Thyroid gland (tissue), 4 donors: ENCODE measurements around the gene GARNL3. TPM values are rescaled to one million over a fixed set of nuclear protein-coding genes. Genes with fewer than 3 reads are reported as not detected.

Experiments
- DNase-seq, 2 donors: peaks; one replicate each; pipeline ENCODE4 v3.0.0-alpha.2; 2019
- H3K27ac ChIP-seq, 3 donors: fragments of 200-600 bp; sonication (generic); 1 replicate in 2 of 3; 2 replicates in 1 of 3; pipeline ENCODE4 v1.5.1; 2016 to 2019; ENCODE audit warnings: mild to moderate bottlenecking in 1 of 3, moderate library complexity in 1 of 3
- H3K27me3 ChIP-seq: fragments of 200-600 bp; sonication (generic); one replicate; pipeline ENCODE4 v1.5.1; 2019
- H3K36me3 ChIP-seq, 2 donors: fragments of 200-600 bp; sonication (generic); one replicate each; pipeline ENCODE4 v1.5.1; 2016 to 2019
- H3K4me1 ChIP-seq, 2 donors: fragments of 200-600 bp; sonication (generic); one replicate each; pipeline ENCODE4 v1.5.1; 2017 to 2019
- H3K4me3 ChIP-seq, 3 donors: fragments of 200-600 bp; sonication (generic); replicated peaks in 1 of 3; 1 replicate in 2 of 3; 2 replicates in 1 of 3; pipeline ENCODE4 v1.5.1; 2016; ENCODE audit warnings: mild to moderate bottlenecking in 1 of 3
- H3K9me3 ChIP-seq: fragments of 200-600 bp; sonication (generic); one replicate; pipeline ENCODE4 v1.5.1; 2017
- CTCF ChIP-seq, 6 experiments: fragments of 200-600 bp in 3 of 6; fragments of 450-650 bp in 3 of 6; sonication (generic) in 3 of 6; IDR thresholded peaks; one replicate each; pipeline ENCODE4 v1.5.1; 2016 to 2019; ENCODE audit warnings: antibody characterized with exemption in 6 of 6, mild to moderate bottlenecking in 2 of 6, inconsistent platforms in 1 of 6, moderate library complexity in 1 of 6
- POLR2A ChIP-seq, 2 donors: fragments of 450-650 bp; IDR thresholded peaks; one replicate each; pipeline ENCODE4 v1.6.1; 2017; ENCODE audit warnings: antibody characterized with exemption in 2 of 2, mild to moderate bottlenecking in 2 of 2, moderate library complexity in 1 of 2
- WGBS, 2 donors: methylation state at CpG; one replicate each; pipeline ENCODE4 v1.1.5; 2017; 5-methylcytosine and 5-hydroxymethylcytosine counted together
- intact Hi-C: fragments of 100-400 bp; cut with DNase I; formaldehyde crosslinking; loops from one replicate; pipeline ENCODE4 v1.15.1; 2023
- total RNA-seq, 4 donors: library from RNA; depleted of rRNA; stranded (reverse); fragments of >200 nt; gene quantifications; one replicate each; pipeline ENCODE4 v1.2.3, GENCODE V29; 2016

GARNL3 gene
- total RNA-seq, 4 donors from 2014 or later, result 14.6 to 49.1 (median 20.1) TPM

GRCh38 chr9:127424676-127424999 is 160.1 kb downstream of the GARNL3 start:
- intact Hi-C loops, result no loop called here
- H3K9me3 ChIP-seq, result no peaks in the 10 kb centered on the region
- WGBS, 2 donors, result 1% methylated on average over 9 to 13 of the region's 13 CpGs
- DNase-seq, result peak in 1 of 2 donors; percentile 48
- H3K27me3 ChIP-seq, result no peaks in the 10 kb centered on the region
- H3K4me1 ChIP-seq, result peaks cover 22 to 26% of the 10 kb centered on the region in 2 donors
- TF ChIP-seq POLR2A (IDR thresholded peaks at IDR 0.05) (no peak), CTCF (IDR thresholded peaks at IDR 0.05) (peak in 2 of 6 experiments; percentile 8 to 21)
- H3K27ac ChIP-seq, result peak overlapping the region; percentile 88 to 89 (median 89)
- peak overlapping the region; percentile 21 to 76 (median 45) for H3K4me3 ChIP-seq
- peaks cover 10 to 14% of the 10 kb centered on the region in 2 donors for H3K36me3 ChIP-seq

- 88 to 97% methylated on average over 2 of the region's 2 CpGs for WGBS, 2 donors
- Histone ChIP-seq H3K9me3 (no peaks in the 10 kb centered on the region), H3K27ac (no peak overlapping the region)
Observed at GRCh38 chr9:127426756-127427155, 162.2 kb downstream of the GARNL3 start.

GRCh38 chr9:127428348-127428747 is 163.8 kb downstream of the GARNL3 start:
- Histone ChIP-seq H3K4me3 (no peak overlapping the region), H3K27ac (no peak overlapping the region), H3K9me3 (no peaks in the 10 kb centered on the region), H3K27me3 (no peaks in the 10 kb centered on the region), H3K4me1 (peaks cover 13 to 14% of the 10 kb centered on the region in 2 donors), H3K36me3 (peaks cover 15 to 16% of the 10 kb centered on the region in 2 donors)
- no peak for DNase-seq
- 89 to 91% methylated on average over 3 of the region's 3 CpGs for WGBS, 2 donors
- TF ChIP-seq POLR2A (IDR thresholded peaks at IDR 0.05) (no peak), CTCF (IDR thresholded peaks at IDR 0.05) (no peak)
- intact Hi-C loops, result no loop called here

More at GRCh38 chr9:127426756-127427155, 162.2 kb downstream of the GARNL3 start:
- intact Hi-C loops, result no loop called here
- Histone ChIP-seq H3K4me1 (peaks cover 22 to 26% of the 10 kb centered on the region in 2 donors), H3K4me3 (no peak overlapping the region), H3K36me3 (peaks cover 14 to 15% of the 10 kb centered on the region in 2 donors), H3K27me3 (no peaks in the 10 kb centered on the region)
- no peak for DNase-seq
- TF ChIP-seq POLR2A (IDR thresholded peaks at IDR 0.05), result no peak

GRCh38 chr9:127430415-127430814 is 165.8 kb downstream of the GARNL3 start:
- intact Hi-C loops, result no loop called here
- Histone ChIP-seq H3K27me3 (no peaks in the 10 kb centered on the region), H3K9me3 (no peaks in the 10 kb centered on the region), H3K4me3 (no peak overlapping the region), H3K4me1 (peaks cover 6% of the 10 kb centered on the region in 2 donors), H3K36me3 (peaks cover 33 to 36% of the 10 kb centered on the region in 2 donors), H3K27ac (no peak overlapping the region)
- WGBS, 2 donors, result 97% methylated on average over 8 of the region's 8 CpGs
- TF ChIP-seq CTCF (IDR thresholded peaks at IDR 0.05) (no peak), POLR2A (IDR thresholded peaks at IDR 0.05) (no peak)
- DNase-seq, result no peak

- TF ChIP-seq POLR2A (IDR thresholded peaks at IDR 0.05) (no peak), CTCF (IDR thresholded peaks at IDR 0.05) (no peak)
- Histone ChIP-seq H3K4me1 (no peaks in the 10 kb centered on the region), H3K36me3 (peaks cover 61 to 75% of the 10 kb centered on the region in 2 donors), H3K4me3 (no peak overlapping the region), H3K27me3 (no peaks in the 10 kb centered on the region), H3K27ac (no peak overlapping the region), H3K9me3 (no peaks in the 10 kb centered on the region)
- no peak for DNase-seq
- intact Hi-C loops, result no loop called here
- WGBS, 2 donors, result 89% methylated on average over 11 to 12 of the region's 12 CpGs
Observed at GRCh38 chr9:127437497-127438264, 173.1 kb downstream of the GARNL3 start.
